ENCODE data around the gene MARCHF2.

The MARCHF2 gene

GRCh38 chr19:8453616-8454015, 40.5 kb downstream of the MARCHF2 start:
- no peak for DNase-seq (ENCODE audit: low spot score)

DNA sequence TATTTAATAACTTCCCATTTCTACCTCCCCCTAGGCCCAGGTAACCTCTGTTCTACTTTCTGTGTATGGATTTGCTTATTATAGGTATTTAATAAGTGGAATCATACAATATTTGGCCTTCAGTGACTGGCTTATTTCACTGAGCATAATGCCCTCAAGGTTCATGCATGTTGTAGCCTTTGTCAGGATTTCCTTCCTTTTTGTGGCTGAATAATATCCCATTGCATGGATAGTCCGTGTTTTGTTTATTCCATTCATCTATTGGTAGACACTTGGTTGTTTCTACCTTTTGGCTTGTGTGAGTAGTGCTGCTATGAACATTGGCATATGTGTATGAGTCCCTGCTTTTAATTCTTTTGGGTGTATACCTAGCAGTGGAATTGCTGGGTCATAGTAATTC, 41.1 kb downstream of the MARCHF2 start:
- DNase-seq (ENCODE audit: low spot score), result no peak

GRCh38 chr19:8455018-8455417, 41.9 kb downstream of the MARCHF2 start:
- DNase-seq (ENCODE audit: low spot score), result no peak

- DNase-seq (ENCODE audit: low spot score), result no peak
Measured at GRCh38 chr19:8456064-8456463, 43.0 kb downstream of the MARCHF2 start.

- DNase-seq (ENCODE audit: low spot score), result no peak
Measured at GRCh38 chr19:8457209-8457608, 44.1 kb downstream of the MARCHF2 start.

DNA sequence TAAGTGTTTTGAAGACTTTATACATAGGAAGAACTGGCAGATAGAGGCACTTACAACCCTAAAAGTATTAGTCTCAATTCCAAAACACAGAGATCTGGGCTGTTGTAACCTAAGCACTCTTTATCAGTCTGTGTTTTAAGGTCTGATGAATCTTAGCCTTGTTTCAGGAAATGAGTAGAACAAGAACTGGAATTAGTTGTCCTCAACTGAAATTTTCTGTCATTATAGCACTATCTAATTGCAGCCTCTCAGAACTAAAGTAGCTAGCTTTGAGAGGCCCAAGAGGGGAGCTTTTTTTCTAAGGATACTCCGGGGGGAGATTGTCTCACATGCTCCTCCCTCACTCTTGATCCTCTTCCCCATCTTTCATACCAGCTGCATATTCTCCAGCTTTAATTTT, 44.7 kb downstream of the MARCHF2 start:
- no peak for DNase-seq (ENCODE audit: low spot score)

DNA sequence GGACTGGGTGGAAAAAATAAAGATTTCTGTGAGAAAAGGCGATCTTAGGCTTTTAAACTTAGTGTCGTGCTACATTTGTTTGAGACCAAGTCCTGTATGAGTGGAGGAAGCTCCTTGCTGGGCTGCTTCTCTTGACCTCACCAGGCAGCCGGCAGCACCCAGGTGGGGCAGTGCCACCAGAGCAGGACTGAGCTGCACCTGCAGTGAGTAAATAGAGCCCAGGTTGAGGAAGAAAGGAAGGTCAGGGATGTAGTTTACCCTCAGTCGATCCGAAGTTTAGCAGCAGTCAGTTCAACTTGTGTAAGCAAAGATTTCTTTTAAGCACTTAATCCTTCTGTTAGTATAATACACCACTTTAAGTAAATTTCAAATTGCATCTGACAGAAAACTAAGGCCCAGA, 45.3 kb downstream of the MARCHF2 start:
- no peak for DNase-seq (ENCODE audit: low spot score)

- no peak for DNase-seq (ENCODE audit: low spot score)
Measured at GRCh38 chr19:8459095-8459494, 46.0 kb downstream of the MARCHF2 start.

- DNase-seq (ENCODE audit: low spot score), result peak; percentile 70
Measured at GRCh38 chr19:8459520-8460270, 46.6 kb downstream of the MARCHF2 start.

GRCh38 chr19:8460516-8461298, 47.6 kb downstream of the MARCHF2 start:
- DNase-seq (ENCODE audit: low spot score), result no peak

DNA sequence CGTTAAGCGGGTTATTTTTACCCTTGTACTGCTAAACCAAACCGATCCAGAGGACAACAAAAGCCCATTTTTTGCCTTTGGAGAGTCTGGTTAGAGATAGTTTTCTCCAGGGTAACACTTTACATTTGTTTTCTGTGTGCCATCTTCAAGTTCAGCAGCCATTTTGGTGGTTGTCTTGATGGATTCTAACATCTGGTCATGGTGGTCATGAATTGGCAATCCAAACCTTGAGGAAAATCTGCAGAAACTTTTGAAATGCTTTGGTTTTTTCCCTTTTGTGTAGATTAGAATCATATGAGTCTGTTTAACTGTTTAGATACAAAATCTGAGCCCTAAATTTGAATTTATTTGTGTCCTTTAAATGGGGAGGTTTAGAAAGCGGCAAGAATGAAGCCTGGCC, 48.3 kb downstream of the MARCHF2 start:
- DNase-seq (ENCODE audit: low spot score), result no peak

- DNase-seq (ENCODE audit: low spot score), result no peak
Measured at GRCh38 chr19:8461891-8462290, 48.8 kb downstream of the MARCHF2 start.

- no peak for DNase-seq (ENCODE audit: low spot score)
Measured at GRCh38 chr19:8462571-8462970, 49.5 kb downstream of the MARCHF2 start.

DNA sequence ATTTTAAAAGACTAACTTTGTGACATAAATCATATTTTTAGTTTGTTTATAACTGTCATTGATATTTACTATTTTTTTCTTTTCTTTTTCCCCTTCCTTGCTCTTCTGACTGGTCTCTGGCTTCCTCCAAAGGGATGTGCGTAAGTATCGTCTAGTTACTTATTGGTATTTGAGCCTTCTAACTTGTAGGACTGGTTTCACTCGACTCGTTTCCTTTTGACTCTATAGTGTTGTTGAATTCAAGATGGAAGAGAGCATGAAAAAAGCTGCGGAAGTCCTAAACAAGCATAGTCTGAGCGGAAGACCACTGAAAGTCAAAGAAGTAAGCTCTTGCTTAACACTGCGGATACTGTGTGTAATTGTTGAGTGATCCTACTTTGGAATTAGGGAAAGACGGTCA, 50.3 kb downstream of the MARCHF2 start:
- no peak for DNase-seq (ENCODE audit: low spot score)

DNA sequence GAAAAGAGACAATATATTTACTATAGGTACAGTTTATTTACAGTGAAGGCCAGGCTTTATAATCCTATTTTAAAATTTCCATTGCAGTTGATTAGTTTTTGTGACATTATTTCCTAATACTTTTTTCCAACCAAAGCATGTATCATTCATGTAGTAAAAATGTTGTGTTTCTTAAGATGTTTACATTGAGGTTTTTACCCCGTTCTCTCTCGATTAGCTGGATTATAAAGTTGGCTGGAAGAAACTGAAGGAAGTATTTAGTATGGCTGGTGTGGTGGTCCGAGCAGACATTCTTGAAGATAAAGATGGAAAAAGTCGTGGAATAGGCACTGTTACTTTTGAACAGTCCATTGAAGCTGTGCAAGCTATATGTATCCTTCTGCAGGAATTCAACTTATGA, 52.9 kb downstream of the MARCHF2 start:
- no peak for DNase-seq (ENCODE audit: low spot score)

DNA sequence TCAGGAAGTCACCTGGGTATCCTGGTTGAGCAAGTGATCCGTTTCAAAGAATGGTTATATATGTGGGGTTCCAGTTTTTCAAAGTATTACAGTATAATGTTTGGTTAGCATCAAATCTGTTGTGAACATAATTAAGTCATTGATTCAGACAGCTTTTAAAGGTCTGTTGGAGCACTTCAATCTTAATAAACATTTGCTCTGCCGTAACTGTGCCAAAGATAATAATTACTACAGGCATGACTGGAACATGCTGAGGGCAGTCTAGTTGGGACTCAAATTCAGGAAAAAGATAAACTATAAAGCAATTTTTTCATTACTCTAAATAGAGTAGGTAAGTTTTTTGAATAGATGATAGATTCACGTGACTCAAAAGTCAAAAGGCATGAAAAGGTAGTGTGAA, 55.0 kb downstream of the MARCHF2 start:
- no peak for DNase-seq (ENCODE audit: low spot score)

GRCh38 chr19:8468761-8469373, 55.8 kb downstream of the MARCHF2 start:
- DNase-seq (ENCODE audit: low spot score), result no peak

DNA sequence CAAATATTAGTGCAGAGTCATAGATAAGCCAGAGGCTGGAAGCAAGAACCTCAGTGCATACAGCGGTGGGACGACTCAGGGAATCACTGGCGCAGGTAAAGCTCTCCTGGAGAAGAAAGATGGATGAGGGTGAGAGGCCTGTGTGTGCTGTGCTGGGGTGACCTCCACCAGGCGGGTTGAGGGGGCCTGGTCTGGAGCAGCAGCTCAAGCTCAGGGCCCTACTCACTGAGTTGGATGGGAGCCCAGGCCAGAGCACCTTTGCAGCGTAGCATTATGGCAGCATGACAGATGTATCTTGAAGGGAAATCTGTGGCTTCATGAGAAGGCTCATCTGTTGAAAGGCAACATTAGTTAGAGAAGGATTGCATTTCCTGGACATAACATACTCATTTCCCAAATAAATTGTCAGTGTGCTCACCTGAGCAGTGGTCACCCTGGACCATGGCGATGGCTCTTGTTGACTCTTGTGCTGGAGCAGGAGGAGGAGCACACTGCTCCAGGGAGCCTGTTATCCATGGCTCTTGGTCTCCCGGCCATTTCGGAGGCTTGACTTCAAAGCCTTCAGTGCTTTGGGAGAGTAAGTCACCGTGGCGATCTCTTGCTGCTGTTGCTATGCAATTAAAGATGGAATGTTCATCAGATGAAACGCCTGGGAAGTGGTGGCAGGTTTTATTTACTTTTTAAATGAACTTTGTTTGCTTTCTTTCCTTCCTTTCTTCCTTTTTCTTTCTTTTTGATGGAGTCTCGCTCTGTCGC, 56.7 kb downstream of the MARCHF2 start:
- DNase-seq (ENCODE audit: low spot score), result no peak

GRCh38 chr19:8473648-8474476, 60.8 kb downstream of the MARCHF2 start:
- no peak for DNase-seq (ENCODE audit: low spot score)

DNA sequence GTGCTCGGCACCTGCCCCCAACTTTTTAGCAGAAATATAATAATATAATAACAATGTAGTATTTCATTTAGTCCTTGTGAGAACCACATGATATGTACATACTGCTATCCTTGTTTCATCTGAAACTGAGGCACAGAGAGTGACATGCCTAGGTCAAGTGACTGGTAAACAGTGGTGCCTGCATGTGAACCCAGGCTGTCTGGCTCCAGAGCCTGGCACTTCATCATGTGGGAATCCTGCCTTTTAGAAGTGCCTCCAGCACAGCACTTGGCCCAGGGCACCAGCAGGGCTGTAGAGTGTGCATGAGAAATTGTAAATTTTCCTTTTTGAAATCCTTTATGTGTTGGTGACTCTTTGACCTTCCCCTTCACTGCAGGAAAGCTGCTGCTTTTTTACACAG, 61.9 kb downstream of the MARCHF2 start:
- no peak for DNase-seq (ENCODE audit: low spot score)

GRCh38 chr19:8476524-8476923, 63.4 kb downstream of the MARCHF2 start:
- DNase-seq (ENCODE audit: low spot score), result no peak

DNA sequence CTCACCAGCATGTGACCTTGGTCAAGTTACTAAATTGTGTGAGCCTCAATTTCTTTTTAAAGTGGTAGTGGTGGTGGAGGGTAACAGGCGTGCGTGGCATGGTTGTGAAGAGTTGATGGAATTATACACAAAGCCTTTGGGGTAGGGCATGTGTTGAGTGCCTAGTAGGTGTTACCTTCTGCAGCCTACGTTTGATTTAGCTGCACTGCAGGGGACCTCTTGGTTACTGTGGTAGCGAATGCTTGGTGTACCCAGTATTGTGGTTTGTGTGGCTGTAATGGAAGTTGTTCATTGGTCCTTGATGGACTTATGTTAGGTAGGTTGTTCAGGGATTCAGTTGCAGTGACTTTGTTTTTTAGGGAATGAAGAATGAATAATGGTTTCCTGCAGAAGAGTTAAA, 64.8 kb downstream of the MARCHF2 start:
- DNase-seq (ENCODE audit: low spot score), result no peak

All from kidney tubule cell (primary cell).